Chondrocyte (in vitro differentiated cells): ENCODE measurements around the gene SLC9A9. TPM values are rescaled to one million over a fixed set of nuclear protein-coding genes. Genes with fewer than 3 reads are reported as not detected.

ENCODE experiments used
- DNase-seq: peaks from one replicate; pipeline ENCODE4 v3.0.0; 2021; ENCODE audit warnings: mixed read lengths, low spot score
- H3K27ac Mint-ChIP-seq: one replicate; pipeline ENCODE4 v1.8.0; 2021; ENCODE audit warnings: mild to moderate bottlenecking, moderate library complexity, mixed read lengths; ENCODE audit not compliant: unreplicated experiment
- H3K27me3 Mint-ChIP-seq: 2 replicates; pipeline ENCODE4 v1.8.0; 2021; ENCODE audit warnings: low read depth, mixed read lengths
- H3K36me3 Mint-ChIP-seq: 2 replicates; pipeline ENCODE4 v1.8.0; 2021; ENCODE audit warnings: low read depth, mixed read lengths
- H3K4me1 Mint-ChIP-seq: 2 replicates; pipeline ENCODE4 v1.8.0; 2021; ENCODE audit warnings: low read depth, mild to moderate bottlenecking, mixed read lengths
- H3K4me3 Mint-ChIP-seq: one replicate; pipeline ENCODE4 v1.8.0; 2021; ENCODE audit warnings: mild to moderate bottlenecking, moderate library complexity, mixed read lengths; ENCODE audit not compliant: unreplicated experiment
- H3K9me3 Mint-ChIP-seq: 2 replicates; pipeline ENCODE4 v1.8.0; 2021; ENCODE audit warnings: low read depth, mixed read lengths
- total RNA-seq: library from RNA; stranded (reverse); gene quantifications from 3 replicates; pipeline ENCODE4 v1.2.1, GENCODE V29; 2021
- TF ChIP-seq, protein P1 (sequence below): fragments of 200-600 bp; sonication (generic); IDR thresholded peaks from 2 replicates; pipeline ENCODE4 v1.5.0; 2021; ENCODE audit warnings: antibody characterized with exemption, mild to moderate bottlenecking, moderate library complexity

The SLC9A9 gene
- total RNA-seq, 1 donor from 2014 or later, result 2.6 TPM

DNA sequence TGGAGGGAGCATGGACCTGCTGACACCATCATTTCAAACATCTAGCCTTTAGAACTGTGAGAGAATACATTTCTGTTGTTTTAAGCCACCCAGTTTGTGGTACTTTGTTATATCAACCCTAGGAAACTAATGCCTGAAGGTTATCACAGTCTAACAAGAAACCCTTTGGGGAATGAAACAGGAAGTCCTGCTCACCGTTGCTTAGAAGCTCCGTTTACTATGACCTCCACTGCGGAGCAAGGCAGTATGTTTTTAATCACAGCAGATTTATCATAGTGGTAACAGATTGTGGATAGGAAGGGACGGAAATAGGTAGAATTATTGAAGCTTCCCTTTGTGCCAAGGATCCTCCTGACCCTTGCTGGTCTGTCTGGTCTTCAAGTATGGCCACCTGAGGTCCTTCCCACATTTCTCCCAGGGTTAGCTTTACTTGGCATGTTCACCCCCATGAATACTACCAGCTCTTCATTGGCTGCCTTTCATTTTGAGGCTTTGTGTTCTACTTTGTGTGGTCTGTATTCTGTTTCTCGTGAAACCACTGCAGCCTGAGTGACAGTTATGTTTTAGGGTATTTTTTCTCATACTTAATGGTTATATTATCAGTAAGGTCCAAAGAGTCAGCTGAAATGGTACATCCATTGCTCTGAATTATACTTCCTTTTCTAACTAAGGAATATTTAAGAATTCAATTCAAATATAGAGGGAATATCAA lies 527.1 kb downstream of the SLC9A9 start:
- Mint-ChIP-seq H3K4me3 (no peak overlapping the region), H3K4me1 (no peaks in the 10 kb centered on the region), H3K9me3 (no peaks in the 10 kb centered on the region)

GRCh38 chr3:143315766-143316165 lies 532.5 kb downstream of the SLC9A9 start:
- Mint-ChIP-seq H3K36me3 (no peaks in the 10 kb centered on the region), H3K4me3 (no peak overlapping the region), H3K27ac (no peak overlapping the region), H3K4me1 (peaks cover 22% of the 10 kb centered on the region), H3K9me3 (no peaks in the 10 kb centered on the region), H3K27me3 (no peaks in the 10 kb centered on the region)
- no peak for DNase-seq
- TF ChIP-seq, protein P1, sequence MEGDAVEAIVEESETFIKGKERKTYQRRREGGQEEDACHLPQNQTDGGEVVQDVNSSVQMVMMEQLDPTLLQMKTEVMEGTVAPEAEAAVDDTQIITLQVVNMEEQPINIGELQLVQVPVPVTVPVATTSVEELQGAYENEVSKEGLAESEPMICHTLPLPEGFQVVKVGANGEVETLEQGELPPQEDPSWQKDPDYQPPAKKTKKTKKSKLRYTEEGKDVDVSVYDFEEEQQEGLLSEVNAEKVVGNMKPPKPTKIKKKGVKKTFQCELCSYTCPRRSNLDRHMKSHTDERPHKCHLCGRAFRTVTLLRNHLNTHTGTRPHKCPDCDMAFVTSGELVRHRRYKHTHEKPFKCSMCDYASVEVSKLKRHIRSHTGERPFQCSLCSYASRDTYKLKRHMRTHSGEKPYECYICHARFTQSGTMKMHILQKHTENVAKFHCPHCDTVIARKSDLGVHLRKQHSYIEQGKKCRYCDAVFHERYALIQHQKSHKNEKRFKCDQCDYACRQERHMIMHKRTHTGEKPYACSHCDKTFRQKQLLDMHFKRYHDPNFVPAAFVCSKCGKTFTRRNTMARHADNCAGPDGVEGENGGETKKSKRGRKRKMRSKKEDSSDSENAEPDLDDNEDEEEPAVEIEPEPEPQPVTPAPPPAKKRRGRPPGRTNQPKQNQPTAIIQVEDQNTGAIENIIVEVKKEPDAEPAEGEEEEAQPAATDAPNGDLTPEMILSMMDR, result no peak

More for the DNA sequence above, 527.1 kb downstream of the SLC9A9 start:
- no peaks in the 10 kb centered on the region for H3K27me3 Mint-ChIP-seq
- TF ChIP-seq, protein P1, result no peak
- H3K27ac Mint-ChIP-seq, result no peak overlapping the region
- no peaks in the 10 kb centered on the region for H3K36me3 Mint-ChIP-seq
- DNase-seq, result no peak

DNA sequence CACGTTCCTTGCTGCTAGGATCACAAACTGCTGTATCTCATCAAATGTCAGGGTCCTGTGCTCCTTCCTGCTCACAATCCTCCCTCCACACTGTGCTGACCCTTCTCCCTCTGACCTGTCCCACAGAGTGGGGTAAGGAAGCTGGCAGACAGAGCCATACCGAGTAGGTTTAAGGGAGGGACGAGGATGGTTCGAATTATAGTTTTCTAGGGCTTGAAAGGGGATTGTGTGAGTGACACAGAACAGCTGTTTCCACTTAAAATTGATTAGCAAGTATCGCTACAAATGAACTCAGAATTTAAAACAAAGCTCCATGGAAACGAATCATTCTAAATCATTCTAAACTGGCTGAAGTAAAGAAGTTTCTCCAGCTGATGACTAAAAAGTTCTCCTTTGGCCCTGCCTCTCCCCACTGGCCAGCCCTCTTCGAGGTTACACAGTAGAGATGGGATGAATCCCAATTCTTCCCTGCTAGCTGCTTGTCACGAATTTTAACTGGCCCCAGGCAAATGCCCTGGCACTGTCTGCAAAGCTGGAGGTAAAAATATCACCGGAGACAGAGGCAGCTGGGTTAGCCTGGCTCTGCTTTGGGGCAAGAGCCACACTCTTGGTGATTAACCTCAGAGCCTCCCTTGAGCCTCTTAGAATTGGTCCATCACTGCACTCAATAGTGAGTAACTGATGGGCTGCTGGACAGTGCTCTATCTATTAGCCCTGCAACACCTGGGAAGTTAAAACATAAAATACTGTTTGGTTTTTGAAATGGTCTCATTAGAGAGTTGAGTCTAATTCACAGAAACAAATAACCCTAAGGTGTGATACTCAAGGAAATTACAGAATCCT lies 533.8 kb downstream of the SLC9A9 start:
- TF ChIP-seq, protein P1, result no peak
- H3K4me3 Mint-ChIP-seq, result no peak overlapping the region
- H3K4me1 Mint-ChIP-seq, result peaks cover 34% of the 10 kb centered on the region
- no peak overlapping the region for H3K27ac Mint-ChIP-seq
- no peak for DNase-seq
- H3K27me3 Mint-ChIP-seq, result no peaks in the 10 kb centered on the region
- H3K9me3 Mint-ChIP-seq, result no peaks in the 10 kb centered on the region
- H3K36me3 Mint-ChIP-seq, result no peaks in the 10 kb centered on the region

DNA sequence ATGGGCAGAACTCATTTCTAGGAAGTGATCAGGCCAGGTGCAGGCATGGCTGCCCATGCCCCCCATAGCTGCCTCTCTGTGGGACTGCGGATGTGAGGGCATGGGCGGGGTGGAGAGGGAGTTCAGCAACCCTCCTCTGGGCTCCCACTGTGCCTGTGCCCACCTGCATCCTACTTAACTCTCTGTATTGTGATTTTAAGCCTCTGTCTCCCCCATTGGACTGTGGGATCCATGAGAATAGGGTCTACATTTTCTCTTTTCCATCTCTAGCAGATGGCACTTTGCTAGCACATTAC lies 534.4 kb downstream of the SLC9A9 start:
- Mint-ChIP-seq H3K4me3 (no peak overlapping the region), H3K36me3 (no peaks in the 10 kb centered on the region), H3K9me3 (no peaks in the 10 kb centered on the region), H3K27ac (no peak overlapping the region), H3K4me1 (peaks cover 37% of the 10 kb centered on the region), H3K27me3 (no peaks in the 10 kb centered on the region)
- TF ChIP-seq, protein P1, result no peak
- DNase-seq, result no peak

GRCh38 chr3:143313025-143313892 lies 535.0 kb downstream of the SLC9A9 start:
- H3K27ac Mint-ChIP-seq, result no peak overlapping the region
- peaks cover 37% of the 10 kb centered on the region for H3K4me1 Mint-ChIP-seq
- H3K4me3 Mint-ChIP-seq, result no peak overlapping the region
- DNase-seq, result no peak
- no peaks in the 10 kb centered on the region for H3K27me3 Mint-ChIP-seq
- H3K36me3 Mint-ChIP-seq, result no peaks in the 10 kb centered on the region
- TF ChIP-seq, protein P1, result no peak
- H3K9me3 Mint-ChIP-seq, result no peaks in the 10 kb centered on the region
